CD14-positive monocyte (primary cell): ENCODE measurements around the gene CRABP2. TPM values are rescaled to one million over a fixed set of nuclear protein-coding genes. Genes with fewer than 3 reads are reported as not detected.

Experiments used
- DNase-seq, 3 donors: peaks; one replicate each; pipeline ENCODE4 v3.0.0-alpha.2; 2011 to 2022
- H2AFZ ChIP-seq: 2 replicates; pipeline ENCODE4 v1.6.0; 2012; ENCODE audit warnings: mild to moderate bottlenecking, low read depth, low read length, inconsistent platforms; ENCODE audit not compliant: insufficient read depth, poor library complexity, severe bottlenecking
- H3K27ac ChIP-seq, 2 donors: 1 replicate in 1 of 2; 2 replicates in 1 of 2; pipeline ENCODE4 v1.5.1; 2012 to 2013; ENCODE audit warnings: low read length in 2 of 2, control low read depth in 1 of 2, inconsistent platforms in 1 of 2, low read depth in 1 of 2, mild to moderate bottlenecking in 1 of 2
- H3K27me3 ChIP-seq, 2 donors: one replicate each; pipeline versions ENCODE4 v1.6.0 to v1.6.1; 2011 to 2013; ENCODE audit warnings: low read length in 2 of 2; ENCODE audit not compliant: control insufficient read depth in 2 of 2, insufficient read depth in 2 of 2
- H3K36me3 ChIP-seq, 2 donors: replicated peaks in 1 of 2; 1 replicate in 1 of 2; 2 replicates in 1 of 2; pipeline versions ENCODE4 v1.5.1 to v1.6.1; 2012 to 2013; ENCODE audit warnings: low read length in 2 of 2, control low read depth in 1 of 2, inconsistent platforms in 1 of 2, mild to moderate bottlenecking in 1 of 2; ENCODE audit not compliant: insufficient read depth in 2 of 2, control insufficient read depth in 1 of 2
- H3K4me1 ChIP-seq, 2 donors: 1 replicate in 1 of 2; 2 replicates in 1 of 2; pipeline versions ENCODE4 v1.5.1 to v1.6.1; 2012 to 2013; ENCODE audit warnings: low read length in 2 of 2, control low read depth in 1 of 2, inconsistent platforms in 1 of 2, mild to moderate bottlenecking in 1 of 2, moderate library complexity in 1 of 2; ENCODE audit not compliant: insufficient read depth in 2 of 2, control insufficient read depth in 1 of 2
- H3K4me2 ChIP-seq: replicated peaks from 2 replicates; pipeline ENCODE3; 2012; ENCODE audit warnings: low read length, moderate library complexity, mild to moderate bottlenecking; ENCODE audit not compliant: poor library complexity, severe bottlenecking; ENCODE audit errors: extremely low read depth
- H3K4me3 ChIP-seq, 3 experiments: fragments of 200-600 bp in 1 of 3; sonication (generic) in 1 of 3; replicated peaks in 1 of 3; 1 replicate in 2 of 3; 2 replicates in 1 of 3; pipeline ENCODE4 v1.5.1; 2011 to 2013; ENCODE audit warnings: low read length in 3 of 3, mild to moderate bottlenecking in 3 of 3, control low read depth in 2 of 3, low read depth in 2 of 3, inconsistent platforms in 1 of 3, moderate library complexity in 1 of 3
- H3K79me2 ChIP-seq: 2 replicates; pipeline ENCODE4 v1.6.0; 2012; ENCODE audit warnings: mild to moderate bottlenecking, control low read depth, inconsistent platforms, low read length, moderate library complexity; ENCODE audit not compliant: insufficient read depth
- H3K9ac ChIP-seq: 2 replicates; pipeline ENCODE4 v1.6.0; 2017; ENCODE audit warnings: low read length, mild to moderate bottlenecking; ENCODE audit not compliant: insufficient read depth, poor library complexity, severe bottlenecking
- H3K9me3 ChIP-seq, 2 donors: replicated peaks in 1 of 2; 1 replicate in 1 of 2; 2 replicates in 1 of 2; pipeline versions ENCODE4 v1.5.1 to v1.6.1; 2012 to 2013; ENCODE audit warnings: low read length in 2 of 2, control low read depth in 1 of 2; ENCODE audit not compliant: control insufficient read depth in 1 of 2, insufficient read depth in 1 of 2
- H4K20me1 ChIP-seq: 2 replicates; pipeline ENCODE4 v1.6.0; 2012; ENCODE audit warnings: mild to moderate bottlenecking, low read length, control low read depth, moderate library complexity; ENCODE audit not compliant: insufficient read depth
- H3K27ac Mint-ChIP-seq, 7 donors: one replicate each; pipeline ENCODE4 v1.8.0; 2020; ENCODE audit warnings: mild to moderate bottlenecking in 7 of 7, mixed read lengths in 7 of 7, moderate library complexity in 6 of 7, inconsistent platforms in 2 of 7
- H3K27me3 Mint-ChIP-seq, 3 donors: one replicate each; pipeline ENCODE4 v1.8.0; 2021 to 2022; ENCODE audit warnings: low read depth in 3 of 3, mild to moderate bottlenecking in 3 of 3, mixed read lengths in 3 of 3, moderate library complexity in 3 of 3, inconsistent platforms in 1 of 3
- H3K36me3 Mint-ChIP-seq, 2 donors: one replicate each; pipeline ENCODE4 v1.8.0; 2020; ENCODE audit warnings: mixed read lengths in 2 of 2, inconsistent platforms in 1 of 2, mild to moderate bottlenecking in 1 of 2
- H3K4me1 Mint-ChIP-seq: one replicate; pipeline ENCODE4 v1.8.0; 2020; ENCODE audit warnings: mild to moderate bottlenecking, mixed read lengths
- H3K4me3 Mint-ChIP-seq, 2 donors: one replicate each; pipeline ENCODE4 v1.8.0; 2020; ENCODE audit warnings: mild to moderate bottlenecking in 2 of 2, mixed read lengths in 2 of 2, moderate library complexity in 1 of 2
- H3K9me3 Mint-ChIP-seq, 7 donors: one replicate each; pipeline ENCODE4 v1.8.0; 2020 to 2022; ENCODE audit warnings: mixed read lengths in 7 of 7, mild to moderate bottlenecking in 6 of 7, moderate library complexity in 6 of 7, inconsistent platforms in 2 of 7
- CTCF ChIP-seq: fragments of 200-600 bp; IDR thresholded peaks from one replicate; pipeline ENCODE4 v1.8.0; 2022; ENCODE audit warnings: antibody characterized with exemption, mild to moderate bottlenecking
- WGBS: methylation state at CpG from one replicate; pipeline ENCODE4 v1.1.5; 2013; ENCODE audit warnings: missing lambda C conversion rate; ENCODE audit not compliant: insufficient coverage; 5-methylcytosine and 5-hydroxymethylcytosine counted together
- intact Hi-C, 2 donors: fragments of 100-400 bp; cut with micrococcal nuclease; formaldehyde crosslinking; loops; one replicate each; pipeline versions ENCODE4 v1.15.0 to v1.15.1; 2023
- polyA plus RNA-seq, 3 donors: library from polyadenylated mRNA; depleted of rRNA in 1 of 3; unstranded in 2 of 3; stranded (reverse) in 1 of 3; fragments of 300-500 nt in 2 of 3; fragments of >200 nt in 1 of 3; fragmentation: Illumina TruSeq in 2 of 3; gene quantifications; 1 replicate in 2 of 3; 2 replicates in 1 of 3; pipeline ENCODE4 v1.2.3, GENCODE V29; 2012 to 2021

CRABP2 gene
- polyA plus RNA-seq, 3 donors, result 0.23 to 1.8 TPM; not detected in 1

- Histone ChIP-seq H3K4me2 (no peak overlapping the region), H3K79me2 (no peaks in the 10 kb centered on the region), H3K27ac (no peak overlapping the region), H3K4me1 (peaks cover 78 to 85% of the 10 kb centered on the region in 2 donors), H3K27me3 (peaks cover 16 to 38% of the 10 kb centered on the region in 2 donors), H3K36me3 (no peaks in the 10 kb centered on the region), H3K9ac (no peak overlapping the region), H3K4me3 (no peak overlapping the region), H3K9me3 (peaks cover 0 to 15% of the 10 kb centered on the region in 2 donors), H4K20me1 (no peaks in the 10 kb centered on the region), H2AFZ (no peak overlapping the region)
- Mint-ChIP-seq H3K9me3 (peaks cover 0 to 16% (median 5%) of the 10 kb centered on the region in 7 donors), H3K27ac (peak overlapping the region; percentile 36 to 86 (median 79)), H3K4me1 (peaks cover 80% of the 10 kb centered on the region), H3K27me3 (peaks cover 41 to 59% (median 45%) of the 10 kb centered on the region in 3 donors), H3K36me3 (peaks cover 0 to 3% of the 10 kb centered on the region in 2 donors), H3K4me3 (no peak overlapping the region)
- TF ChIP-seq CTCF, result no peak
- no peak for DNase-seq
- WGBS, result 100% methylated on average over 1 of the region's 2 CpGs
- intact Hi-C loops, result loop anchor here in 1 of 2 donors (5.0 kb wide), 1 partner anchor 67 kb away; the partner anchor contains the start of genes ISG20L2 and METTL25B
Measured at GRCh38 chr1:156660752-156661112, 44.7 kb downstream of the CRABP2 start.

GRCh38 chr1:156659988-156660751 lies 45.2 kb downstream of the CRABP2 start:
- peak; percentile 99 for TF ChIP-seq CTCF
- peak; percentile 91 to 98 (median 95) for DNase-seq
- peak overlapping the region; percentile 74 to 85 (median 82) for H3K27ac Mint-ChIP-seq
- 13% methylated on average over 35 of the region's 38 CpGs for WGBS
- intact Hi-C loops, result loop anchor here in 1 of 2 donors (5.0 kb wide), 1 partner anchor 67 kb away; the partner anchor contains the start of genes ISG20L2 and METTL25B
- peaks cover 42 to 59% (median 45%) of the 10 kb centered on the region in 3 donors for H3K27me3 Mint-ChIP-seq
- H3K9ac ChIP-seq, result no peak overlapping the region
- H3K27me3 ChIP-seq, result peaks cover 22 to 40% of the 10 kb centered on the region in 2 donors
- H4K20me1 ChIP-seq, result no peaks in the 10 kb centered on the region
- peaks cover 0 to 15% of the 10 kb centered on the region in 2 donors for H3K9me3 ChIP-seq
- H3K4me1 ChIP-seq, result peaks cover 73 to 80% of the 10 kb centered on the region in 2 donors
- no peak overlapping the region for H3K4me3 ChIP-seq
- no peaks in the 10 kb centered on the region for H3K79me2 ChIP-seq
- peaks cover 74% of the 10 kb centered on the region for H3K4me1 Mint-ChIP-seq
- peaks cover 0 to 3% of the 10 kb centered on the region in 2 donors for H3K36me3 Mint-ChIP-seq
- H3K4me3 Mint-ChIP-seq, result peak overlapping the region; percentile 51 to 74
- peaks cover 0 to 17% (median 5%) of the 10 kb centered on the region in 7 donors for H3K9me3 Mint-ChIP-seq
- H3K36me3 ChIP-seq, result no peaks in the 10 kb centered on the region
- peak overlapping the region; percentile 45 for H3K4me2 ChIP-seq
- H3K27ac ChIP-seq, result no peak overlapping the region
- H2AFZ ChIP-seq, result no peak overlapping the region
